Measurements from ENCODE around the gene BRD8.

Gene BRD8

DNA sequence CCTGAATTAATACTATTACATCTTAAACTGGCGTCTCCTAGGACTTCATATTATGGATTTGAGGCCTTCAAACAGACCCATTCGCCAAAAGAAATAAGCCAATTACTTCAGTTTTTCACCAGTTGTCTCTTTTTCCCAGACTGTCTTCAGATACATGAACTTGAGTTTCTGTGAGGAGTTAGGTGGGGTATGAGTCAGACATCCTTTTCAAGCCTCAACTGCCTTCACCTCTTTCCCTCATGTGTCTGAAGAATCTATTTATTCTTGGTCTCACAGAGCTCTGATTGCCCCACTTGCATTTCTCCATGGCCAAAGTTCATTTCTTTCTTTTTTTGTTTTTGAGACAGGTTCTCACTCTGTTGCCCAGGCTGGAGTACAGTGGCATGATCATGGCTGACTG is 82.1 kb downstream of the BRD8 start:
- DNase-seq: no peak

DNA sequence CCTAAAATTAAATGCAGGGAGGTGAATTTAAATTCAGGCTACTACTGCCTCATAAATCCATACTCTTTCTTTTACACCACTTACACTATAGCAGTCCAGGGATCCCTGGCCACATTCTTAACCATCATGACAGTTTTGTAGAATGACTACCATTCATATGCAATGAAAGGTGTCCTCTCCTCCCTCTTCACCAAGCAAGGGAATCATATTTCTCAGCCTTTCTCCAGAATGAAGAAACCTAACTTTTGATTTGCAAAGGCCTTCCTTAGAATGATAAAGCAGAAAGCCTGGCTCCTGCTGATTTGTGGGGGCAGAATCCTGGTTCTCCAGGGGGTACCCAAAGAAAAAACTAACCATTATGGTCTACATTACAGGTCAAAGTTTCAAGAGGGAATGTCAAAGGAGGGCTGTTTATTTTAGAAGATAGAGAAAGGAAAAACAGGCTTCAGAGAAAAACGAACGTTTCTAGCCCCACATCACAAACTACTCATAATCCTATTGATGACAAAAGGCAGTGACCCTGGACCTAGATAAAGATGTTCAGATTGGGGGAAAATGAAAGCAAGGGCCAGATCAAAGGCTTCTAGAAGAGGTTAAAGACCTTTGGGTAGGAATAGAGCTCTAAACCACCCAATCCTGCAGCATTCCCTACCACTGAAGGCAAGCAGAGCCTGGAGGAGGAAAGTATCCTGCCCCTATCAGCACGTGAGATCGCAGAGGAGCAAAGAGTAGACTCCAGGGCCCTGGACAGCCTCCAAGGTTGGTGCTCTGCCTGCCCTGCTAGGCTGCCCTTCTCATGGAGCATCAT is 83.1 kb downstream of the BRD8 start:
- no peak for DNase-seq

- DNase-seq: peak in 3 of 6 experiments; percentile 56 to 63 (median 61)
These were observed 85.4 kb downstream of the BRD8 start for GRCh38 chr5:138093036-138093435.

- no peak for DNase-seq
These were observed 86.1 kb downstream of the BRD8 start for GRCh38 chr5:138092301-138092700.

DNA sequence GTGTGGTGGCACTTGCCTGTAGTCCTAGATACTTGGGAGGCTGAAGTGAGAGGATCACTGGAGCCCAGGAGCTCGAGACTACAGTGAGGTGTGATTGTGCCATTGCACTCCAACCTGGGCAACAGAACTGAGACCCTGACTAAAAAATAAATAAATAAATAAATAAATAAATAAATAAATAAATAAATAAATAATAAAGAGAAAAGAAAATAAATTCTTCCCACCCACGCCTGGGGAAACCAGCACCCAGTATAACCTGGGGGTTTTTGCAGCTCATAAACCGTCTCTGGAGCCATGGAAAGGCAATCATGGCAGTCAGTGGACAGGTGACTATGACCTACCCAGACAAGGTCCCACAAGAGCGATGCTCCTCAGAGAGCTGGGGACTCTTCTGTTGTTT is 86.7 kb downstream of the BRD8 start:
- DNase-seq: no peak
